ENCODE data around the gene KCNT2. TPM values are rescaled to one million over a fixed set of nuclear protein-coding genes. Genes with fewer than 3 reads are reported as not detected.
A peak's percentile ranks its signal among the peaks of the same experiment; 100 is the strongest.
"Not testable (repeated sequence)": the region's sequence is repeated elsewhere in the genome, so short reads cannot be mapped to it uniquely, and the experiment has no call there.

KCNT2 gene
- total and polyA plus RNA-seq, 2 experiments from 2014 or later, result 0.14 to 0.32 TPM

DNA sequence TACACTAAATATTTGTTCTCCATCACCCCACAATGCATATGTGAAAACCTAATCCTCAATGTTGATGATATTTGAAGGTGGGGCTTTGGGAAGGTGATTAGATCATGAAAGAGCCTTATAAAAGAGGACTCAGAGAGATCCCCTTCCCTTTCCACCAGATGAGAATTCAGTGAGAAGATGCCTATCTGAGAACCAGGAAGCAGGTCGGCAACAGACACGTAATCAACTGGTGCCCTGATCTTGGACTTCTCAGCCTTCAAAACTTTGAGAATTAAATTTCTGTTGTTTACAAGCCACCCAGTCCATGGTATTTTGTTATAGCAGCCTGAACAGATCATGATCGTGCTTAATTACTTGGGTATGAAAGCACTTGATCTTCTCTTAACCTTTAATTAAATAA lies 329.4 kb downstream of the KCNT2 start:
- in situ Hi-C loops (cut with MboI), result no loop called here
- no peak for DNase-seq

DNA sequence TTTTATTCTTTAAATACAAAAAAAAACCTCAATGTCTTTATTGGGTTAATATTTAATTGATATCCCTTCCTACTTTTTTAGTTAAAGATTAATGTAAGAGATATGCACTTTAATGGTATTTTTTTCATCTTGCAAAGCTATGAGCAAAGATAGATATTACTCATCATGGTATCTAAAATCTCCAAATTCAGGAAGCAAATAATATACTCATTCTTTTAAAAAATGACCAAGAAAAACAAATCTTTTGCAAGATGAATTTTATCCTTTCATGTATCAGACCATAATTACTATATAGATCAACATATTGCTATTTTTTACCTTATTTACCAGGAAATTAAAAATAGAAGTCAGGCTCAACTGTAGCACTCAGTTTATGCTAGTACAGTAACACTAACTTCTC lies 330.4 kb downstream of the KCNT2 start:
- Histone ChIP-seq H3K9me2 (ENCODE audit: insufficient read depth) (no peaks in the 10 kb centered on the region), H3K27me3 (replicated peaks; ENCODE audit: insufficient read depth) (no peaks in the 10 kb centered on the region), H3K4me1 (ENCODE audit: insufficient read depth) (no peaks in the 10 kb centered on the region), H3K27ac (no peak overlapping the region), H3K4me2 (ENCODE audit: unreplicated experiment) (no peak overlapping the region), H3K9me3 (ENCODE audit: low read depth) (no peaks in the 10 kb centered on the region), H3F3A (ENCODE audit: insufficient read depth) (no peaks in the 10 kb centered on the region), H3K79me2 (ENCODE audit: insufficient read depth) (no peaks in the 10 kb centered on the region), H2AFZ (no peak overlapping the region), H3K9ac (no peak overlapping the region), H3K36me3 (ENCODE audit: low read depth) (no peaks in the 10 kb centered on the region), H4K20me1 (ENCODE audit: insufficient read depth) (no peaks in the 10 kb centered on the region), H3K4me3 (no peak overlapping the region)
- TF ChIP-seq EZH2 (IDR thresholded peaks at IDR 0.05; ENCODE audit: insufficient read depth, poor library complexity, severe bottlenecking), result no peak
- TF ChIP-seq EZH2phosphoT487 (IDR thresholded peaks at IDR 0.05; ENCODE audit: insufficient read depth, low read depth), result no peak
- in situ Hi-C loops (cut with MboI), result no loop called here
- no peak for DNase-seq

More for the DNA sequence above, 329.4 kb downstream of the KCNT2 start:
- no peak overlapping the region for H3K9ac ChIP-seq
- H3K4me3 ChIP-seq, result no peak overlapping the region
- no peaks in the 10 kb centered on the region for H3K27me3 ChIP-seq (replicated peaks; ENCODE audit: insufficient read depth)
- H3K9me2 ChIP-seq (ENCODE audit: insufficient read depth), result no peaks in the 10 kb centered on the region
- H2AFZ ChIP-seq, result no peak overlapping the region
- H3K9me3 ChIP-seq (ENCODE audit: low read depth), result no peaks in the 10 kb centered on the region
- no peaks in the 10 kb centered on the region for H3K4me1 ChIP-seq (ENCODE audit: insufficient read depth)
- H3K27ac ChIP-seq, result no peak overlapping the region
- no peaks in the 10 kb centered on the region for H3F3A ChIP-seq (ENCODE audit: insufficient read depth)
- no peak overlapping the region for H3K4me2 ChIP-seq (ENCODE audit: unreplicated experiment)
- no peaks in the 10 kb centered on the region for H4K20me1 ChIP-seq (ENCODE audit: insufficient read depth)
- WGBS, 2 experiments (ENCODE audit: low coverage in 1 of 2, low lambda C conversion rate in 2 of 2, missing lambda C conversion rate in 2 of 2), result 88 to 97% methylated on average over 3 of the region's 3 CpGs
- H3K79me2 ChIP-seq (ENCODE audit: insufficient read depth), result no peaks in the 10 kb centered on the region
- no peaks in the 10 kb centered on the region for H3K36me3 ChIP-seq (ENCODE audit: low read depth)
- TF ChIP-seq EZH2phosphoT487 (IDR thresholded peaks at IDR 0.05; ENCODE audit: insufficient read depth, low read depth), result no peak
- TF ChIP-seq EZH2 (IDR thresholded peaks at IDR 0.05; ENCODE audit: insufficient read depth, poor library complexity, severe bottlenecking), result no peak

DNA sequence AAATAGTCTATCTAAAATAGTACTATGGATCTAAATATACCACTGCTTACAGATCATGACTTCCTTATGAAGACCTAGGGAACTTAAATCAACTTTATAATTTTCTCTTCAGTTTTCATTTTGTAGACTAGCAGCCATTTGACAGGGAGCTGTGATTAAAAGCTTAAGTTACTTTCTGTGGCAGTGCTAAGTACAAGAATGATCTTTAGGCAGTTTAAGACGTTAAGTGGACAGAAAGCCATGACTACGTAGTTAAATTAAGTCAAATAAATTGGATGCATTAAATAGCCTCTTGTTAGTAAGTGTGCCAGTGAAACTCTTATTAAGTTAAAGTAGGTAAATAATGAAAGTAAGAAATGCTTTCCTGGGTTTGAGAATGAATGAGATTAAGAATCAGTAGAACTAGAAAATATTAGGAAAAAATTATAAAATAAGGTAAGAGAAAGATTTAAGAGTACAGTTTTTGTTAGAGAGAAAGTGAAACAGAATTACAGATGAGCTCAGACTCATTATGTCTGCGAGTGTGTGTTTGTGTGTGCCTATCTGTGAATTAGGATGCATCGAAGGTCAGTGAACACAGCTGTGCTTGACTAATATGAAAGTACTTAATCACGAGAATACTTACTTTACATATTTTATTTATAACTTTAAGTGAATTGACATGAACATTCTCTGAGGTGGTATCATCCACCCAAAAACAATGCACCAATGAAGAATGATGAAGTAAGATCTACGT lies 336.9 kb downstream of the KCNT2 start:
- no peaks in the 10 kb centered on the region for H3K79me2 ChIP-seq (ENCODE audit: insufficient read depth)
- H3K4me3 ChIP-seq, result no peak overlapping the region
- no peaks in the 10 kb centered on the region for H3K36me3 ChIP-seq (ENCODE audit: low read depth)
- no peaks in the 10 kb centered on the region for H3K27me3 ChIP-seq (replicated peaks; ENCODE audit: insufficient read depth)
- no peak for TF ChIP-seq EZH2phosphoT487 (IDR thresholded peaks at IDR 0.05; ENCODE audit: insufficient read depth, low read depth)
- no peak for TF ChIP-seq EZH2 (IDR thresholded peaks at IDR 0.05; ENCODE audit: insufficient read depth, poor library complexity, severe bottlenecking)
- H2AFZ ChIP-seq, result peak overlapping the region; percentile 39; the same call in 1 of the 2 replicates
- in situ Hi-C loops (cut with MboI), result no loop called here
- no peaks in the 10 kb centered on the region for H3F3A ChIP-seq (ENCODE audit: insufficient read depth)
- WGBS, 2 experiments (ENCODE audit: low coverage in 1 of 2, low lambda C conversion rate in 2 of 2, missing lambda C conversion rate in 2 of 2), result 69 to 77% methylated on average over 6 of the region's 6 CpGs
- no peak overlapping the region for H3K27ac ChIP-seq
- H3K4me2 ChIP-seq (ENCODE audit: unreplicated experiment), result no peak overlapping the region
- H3K9me2 ChIP-seq (ENCODE audit: insufficient read depth), result no peaks in the 10 kb centered on the region
- H3K9me3 ChIP-seq (ENCODE audit: low read depth), result no peaks in the 10 kb centered on the region
- no peak for DNase-seq
- H4K20me1 ChIP-seq (ENCODE audit: insufficient read depth), result no peaks in the 10 kb centered on the region
- no peaks in the 10 kb centered on the region for H3K4me1 ChIP-seq (ENCODE audit: insufficient read depth)
- no peak overlapping the region for H3K9ac ChIP-seq

DNA sequence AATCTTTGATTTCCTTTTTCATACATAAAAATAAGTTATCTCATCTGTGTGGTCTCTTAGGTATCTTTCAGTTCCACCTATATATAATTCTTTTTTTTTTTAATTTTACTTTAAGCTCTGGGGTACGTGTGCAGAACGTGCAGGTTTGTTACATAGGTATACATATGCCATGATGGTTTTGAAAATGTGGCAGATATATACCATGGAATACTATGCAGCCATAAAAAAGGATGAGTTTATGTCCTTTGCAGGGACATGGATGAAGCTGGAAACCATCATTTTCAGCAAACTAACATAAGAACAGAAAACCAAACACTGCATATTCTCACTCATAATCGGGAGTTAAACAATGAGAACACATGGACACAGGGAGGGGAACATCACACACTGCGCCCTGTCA lies 345.2 kb downstream of the KCNT2 start:
- H3K79me2 ChIP-seq (ENCODE audit: insufficient read depth); H3K9me3 ChIP-seq (ENCODE audit: low read depth); H2AFZ ChIP-seq; H3K4me2 ChIP-seq (ENCODE audit: unreplicated experiment); DNase-seq; H3K36me3 ChIP-seq (ENCODE audit: low read depth); H3K27ac ChIP-seq; H3K4me1 ChIP-seq (ENCODE audit: insufficient read depth); H3F3A ChIP-seq (ENCODE audit: insufficient read depth); H3K27me3 ChIP-seq (replicated peaks; ENCODE audit: insufficient read depth); H4K20me1 ChIP-seq (ENCODE audit: insufficient read depth); H3K9ac ChIP-seq; H3K4me3 ChIP-seq; H3K9me2 ChIP-seq (ENCODE audit: insufficient read depth); in situ Hi-C loops (cut with MboI): not testable (repeated sequence)
- WGBS, 2 experiments (ENCODE audit: low coverage in 1 of 2, low lambda C conversion rate in 2 of 2, missing lambda C conversion rate in 2 of 2), result 72 to 79% methylated on average over 4 of the region's 4 CpGs

DNA sequence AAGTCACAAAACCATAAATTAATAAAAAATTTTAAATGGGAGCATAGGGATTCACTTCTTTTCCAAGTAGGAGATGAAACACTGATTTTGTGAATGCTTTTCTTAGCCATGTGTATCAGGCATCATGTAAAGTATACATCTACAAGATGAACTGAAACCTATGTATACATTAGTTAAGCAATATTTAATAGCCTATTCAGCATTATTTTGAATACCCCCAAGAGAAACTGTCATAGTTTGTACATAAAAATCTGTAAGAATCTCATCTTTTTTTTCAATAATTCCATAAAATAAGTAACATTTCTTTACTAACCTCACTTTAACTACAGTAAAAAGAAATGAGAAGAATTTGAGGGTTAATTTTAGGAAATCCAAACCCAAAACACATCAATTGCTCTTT lies 348.0 kb downstream of the KCNT2 start:
- Histone ChIP-seq H3K4me1 (ENCODE audit: insufficient read depth) (no peaks in the 10 kb centered on the region), H3K4me2 (ENCODE audit: unreplicated experiment) (no peak overlapping the region), H3K27ac (no peak overlapping the region), H3K79me2 (ENCODE audit: insufficient read depth) (no peaks in the 10 kb centered on the region), H2AFZ (no peak overlapping the region), H3F3A (ENCODE audit: insufficient read depth) (no peaks in the 10 kb centered on the region), H3K9me2 (ENCODE audit: insufficient read depth) (no peaks in the 10 kb centered on the region), H3K27me3 (replicated peaks; ENCODE audit: insufficient read depth) (no peaks in the 10 kb centered on the region), H3K9ac (no peak overlapping the region), H4K20me1 (ENCODE audit: insufficient read depth) (no peaks in the 10 kb centered on the region), H3K9me3 (ENCODE audit: low read depth) (no peaks in the 10 kb centered on the region), H3K4me3 (no peak overlapping the region), H3K36me3 (ENCODE audit: low read depth) (no peaks in the 10 kb centered on the region)
- in situ Hi-C loops (cut with MboI), result no loop called here
- no peak for DNase-seq
- TF ChIP-seq EZH2 (IDR thresholded peaks at IDR 0.05; ENCODE audit: insufficient read depth, poor library complexity, severe bottlenecking), result no peak
- no peak for TF ChIP-seq EZH2phosphoT487 (IDR thresholded peaks at IDR 0.05; ENCODE audit: insufficient read depth, low read depth)
